T-helper 17 cell (primary cell): Measurements from ENCODE around the gene TBATA. TPM values are rescaled to one million over a fixed set of nuclear protein-coding genes. Genes with fewer than 3 reads are reported as not detected.

Experiments used
- ATAC-seq: fragments of 150-1000 bp; cut with Tn5 transposase; 2 replicates; pipeline ENCODE4 v1.10.0; 2021; ENCODE audit warnings: mild to moderate bottlenecking, moderate library complexity
- DNase-seq, 3 donors: peaks; one replicate each; pipeline versions ENCODE4 v3.0.0 to v3.0.0-alpha.2; 2020 to 2021
- H3K9me3 ChIP-seq: one replicate; pipeline ENCODE4 v1.7.0; 2013; ENCODE audit warnings: low read length, mild to moderate bottlenecking; ENCODE audit not compliant: control insufficient read depth, poor library complexity, severe bottlenecking
- H3K27ac Mint-ChIP-seq: one replicate; pipeline ENCODE4 v1.8.0; 2022; ENCODE audit warnings: mild to moderate bottlenecking, moderate library complexity, mixed read lengths
- H3K27me3 Mint-ChIP-seq: one replicate; pipeline ENCODE4 v1.8.0; 2022; ENCODE audit warnings: mixed read lengths
- H3K36me3 Mint-ChIP-seq: one replicate; pipeline ENCODE4 v1.8.0; 2022; ENCODE audit warnings: low read depth, mixed read lengths
- H3K4me1 Mint-ChIP-seq: one replicate; pipeline ENCODE4 v1.8.0; 2022; ENCODE audit warnings: mild to moderate bottlenecking, mixed read lengths
- H3K4me3 Mint-ChIP-seq: one replicate; pipeline ENCODE4 v1.8.0; 2022; ENCODE audit warnings: mild to moderate bottlenecking, moderate library complexity, mixed read lengths
- total RNA-seq, 4 donors: library from RNA in 2 of 4; stranded (reverse) in 2 of 4; gene quantifications; one replicate each; pipeline ENCODE4 v1.2.3 and lab custom pipeline; 2022 to 2026

Gene TBATA
- total RNA-seq, 2 donors from 2014 or later: not detected

DNA sequence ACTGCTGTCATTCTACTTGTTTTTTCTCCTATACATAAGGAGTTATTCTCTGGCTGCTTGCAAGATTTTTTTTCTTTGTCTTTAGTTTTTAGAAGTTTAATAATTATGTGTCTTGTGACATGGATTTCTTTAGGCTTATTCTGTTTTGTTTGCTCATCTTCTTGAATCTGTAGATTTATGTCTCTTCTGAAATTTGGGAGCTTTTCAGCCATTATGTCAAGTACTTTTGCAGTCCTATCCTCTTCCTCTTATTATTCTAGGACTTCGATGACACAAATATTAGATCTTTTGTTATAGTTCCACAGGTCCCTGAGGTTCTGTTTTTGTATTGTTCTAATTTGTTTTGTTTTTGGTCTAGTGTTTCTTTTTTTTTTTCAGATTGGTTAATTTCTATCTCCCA lies 16.7 kb upstream of the TBATA start:
- H3K4me3 Mint-ChIP-seq: no peak overlapping the region
- peaks cover 2% of the 10 kb centered on the region for H3K36me3 Mint-ChIP-seq
- peaks cover 80% of the 10 kb centered on the region for H3K27me3 Mint-ChIP-seq
- DNase-seq (no peak), ATAC-seq (no peak)
- H3K27ac Mint-ChIP-seq: no peak overlapping the region
- H3K4me1 Mint-ChIP-seq: no peaks in the 10 kb centered on the region
- H3K9me3 ChIP-seq: no peaks in the 10 kb centered on the region

DNA sequence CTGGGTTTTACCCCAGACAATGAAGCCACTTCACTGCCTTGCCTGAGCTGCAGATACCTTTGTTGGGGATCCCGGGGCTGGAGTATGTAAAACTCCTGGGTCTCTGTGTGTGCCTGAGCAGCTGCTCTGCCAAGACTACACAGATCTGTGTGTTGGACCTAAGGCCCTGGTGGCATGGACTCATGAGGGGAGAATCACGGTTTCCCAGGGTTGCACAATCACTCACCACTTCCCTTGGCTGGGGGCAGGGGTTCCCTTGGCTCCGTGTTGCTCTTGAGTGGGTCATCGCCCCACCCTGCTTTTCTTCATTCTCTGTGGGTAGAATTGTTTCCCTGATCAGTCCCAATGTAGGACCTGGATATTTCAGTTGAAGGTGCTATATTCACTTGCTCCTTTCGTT lies 13.9 kb upstream of the TBATA start:
- Mint-ChIP-seq H3K4me1 (no peaks in the 10 kb centered on the region), H3K27ac (no peak overlapping the region), H3K27me3 (peaks cover 64% of the 10 kb centered on the region), H3K4me3 (no peak overlapping the region), H3K36me3 (peaks cover 2% of the 10 kb centered on the region)
- no peaks in the 10 kb centered on the region for H3K9me3 ChIP-seq
- DNase-seq (no peak), ATAC-seq (no peak)

DNA sequence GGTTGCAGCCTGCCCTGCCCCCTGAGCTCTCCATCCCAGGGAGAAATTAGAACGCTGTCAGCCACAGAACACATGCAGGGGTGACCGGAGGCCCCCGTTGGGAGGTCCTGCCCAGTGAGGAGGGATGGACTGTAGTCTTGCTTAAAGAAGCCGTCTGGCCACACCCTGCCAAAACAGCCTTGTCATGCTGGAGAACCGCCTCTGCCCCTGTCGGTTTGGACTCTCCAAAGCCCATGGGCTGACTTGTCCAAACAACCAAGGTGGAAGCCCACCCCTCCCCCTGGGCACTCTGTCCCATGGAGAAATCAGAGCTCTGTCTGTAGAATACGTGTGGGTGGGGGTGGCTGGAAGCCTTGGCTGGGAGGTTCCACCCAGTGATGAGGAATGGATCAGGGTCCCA lies 12.7 kb upstream of the TBATA start:
- ATAC-seq: no peak
- no peaks in the 10 kb centered on the region for H3K4me1 Mint-ChIP-seq

DNA sequence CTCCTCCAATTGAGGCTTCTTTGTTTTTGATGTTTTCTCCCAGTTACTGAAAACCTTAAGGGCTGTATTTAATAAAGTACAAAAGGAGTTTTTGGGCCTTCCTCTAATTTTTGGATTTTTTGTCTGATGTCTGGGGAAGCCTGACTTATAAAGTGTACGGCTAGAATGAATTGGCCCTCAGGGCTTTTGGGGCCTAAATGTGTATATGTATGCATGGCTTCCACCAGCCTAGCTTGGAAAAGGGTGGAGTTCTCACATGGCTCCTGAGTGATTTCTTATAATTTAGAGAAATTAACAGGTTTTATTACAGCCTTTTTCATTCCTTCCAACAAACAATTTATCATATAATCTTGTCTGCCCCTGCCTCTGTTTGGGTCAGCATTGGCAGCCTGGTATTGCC lies 10.4 kb upstream of the TBATA start:
- Mint-ChIP-seq H3K27me3 (peaks cover 58% of the 10 kb centered on the region), H3K27ac (no peak overlapping the region), H3K4me3 (no peak overlapping the region), H3K36me3 (peaks cover 2% of the 10 kb centered on the region), H3K4me1 (no peaks in the 10 kb centered on the region)
- no peaks in the 10 kb centered on the region for H3K9me3 ChIP-seq
- DNase-seq (no peak), ATAC-seq (no peak)

More for the DNA sequence above, 12.7 kb upstream of the TBATA start:
- DNase-seq: no peak
- H3K9me3 ChIP-seq: no peaks in the 10 kb centered on the region
- Mint-ChIP-seq H3K27ac (no peak overlapping the region), H3K27me3 (peaks cover 54% of the 10 kb centered on the region), H3K4me3 (no peak overlapping the region), H3K36me3 (peaks cover 2% of the 10 kb centered on the region)

DNA sequence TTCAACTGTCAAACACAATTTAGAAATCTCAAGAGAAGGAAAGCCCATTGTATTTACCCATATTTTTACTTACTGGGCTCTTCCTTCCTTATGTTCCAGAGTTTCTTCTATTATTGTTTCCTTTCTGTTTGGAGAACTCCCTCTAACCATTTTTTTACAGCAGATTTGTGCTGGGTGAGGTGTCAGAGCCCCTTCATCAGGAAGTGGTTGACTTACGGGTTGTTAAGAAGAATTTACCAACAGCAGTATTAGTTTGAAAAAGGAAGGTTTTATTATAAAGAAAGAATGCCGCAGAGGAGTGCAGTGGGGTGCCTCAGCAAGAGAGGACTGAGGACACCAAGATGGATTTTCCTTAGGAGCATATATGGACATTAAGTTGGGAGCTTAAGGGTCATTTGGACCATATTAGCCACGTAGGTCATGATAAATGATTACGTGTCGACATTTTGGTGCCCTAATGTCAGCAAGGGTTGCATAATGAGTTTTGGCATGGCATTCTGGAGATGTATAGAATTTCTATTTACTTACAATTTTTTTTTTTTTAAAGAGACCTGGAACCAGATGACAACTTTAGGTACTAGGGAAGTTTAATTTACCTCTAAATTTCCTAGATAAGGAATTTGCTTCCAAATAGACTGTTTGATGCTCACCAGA lies 6.3 kb upstream of the TBATA start:
- H3K36me3 Mint-ChIP-seq: no peaks in the 10 kb centered on the region
- peaks cover 38% of the 10 kb centered on the region for H3K27me3 Mint-ChIP-seq
- H3K4me1 Mint-ChIP-seq: peaks cover 4% of the 10 kb centered on the region
- no peak overlapping the region for H3K27ac Mint-ChIP-seq
- DNase-seq: no peak
- no peaks in the 10 kb centered on the region for H3K9me3 ChIP-seq
- ATAC-seq: no peak
- no peak overlapping the region for H3K4me3 Mint-ChIP-seq

DNA sequence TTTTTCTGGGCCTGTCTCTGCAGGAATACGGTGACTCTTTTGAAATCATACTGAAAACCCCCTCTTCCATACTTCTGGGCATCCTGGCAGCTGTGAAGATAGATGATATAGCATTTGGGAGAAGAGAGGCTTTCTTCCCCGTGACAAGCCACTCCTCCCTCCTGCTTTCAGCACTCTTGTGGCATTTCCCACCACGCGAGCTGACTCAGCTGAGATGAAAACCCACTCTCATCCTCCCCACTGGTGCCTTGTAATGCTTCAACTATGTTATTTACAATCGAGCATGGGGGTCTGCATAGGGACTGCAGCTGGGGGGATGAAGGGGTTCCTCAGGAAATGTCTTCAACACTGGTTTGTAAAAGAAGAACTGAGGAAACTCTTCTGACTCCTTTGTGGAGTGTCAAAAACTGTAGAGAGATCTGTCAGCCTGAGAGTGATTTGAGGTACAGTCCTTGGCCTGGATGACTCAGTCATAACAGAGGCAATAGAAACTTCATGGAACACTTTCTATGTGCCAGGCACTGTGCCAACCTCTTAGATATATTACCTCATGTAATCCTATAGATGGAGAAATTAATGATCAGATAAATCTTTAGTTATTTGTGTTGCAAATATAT lies 1.7 kb upstream of the TBATA start:
- no peak for ATAC-seq
- Mint-ChIP-seq H3K27ac (no peak overlapping the region), H3K36me3 (no peaks in the 10 kb centered on the region), H3K4me3 (no peak overlapping the region), H3K4me1 (peaks cover 11% of the 10 kb centered on the region), H3K27me3 (peaks cover 29% of the 10 kb centered on the region)
- H3K9me3 ChIP-seq: no peaks in the 10 kb centered on the region
- no peak for DNase-seq

DNA sequence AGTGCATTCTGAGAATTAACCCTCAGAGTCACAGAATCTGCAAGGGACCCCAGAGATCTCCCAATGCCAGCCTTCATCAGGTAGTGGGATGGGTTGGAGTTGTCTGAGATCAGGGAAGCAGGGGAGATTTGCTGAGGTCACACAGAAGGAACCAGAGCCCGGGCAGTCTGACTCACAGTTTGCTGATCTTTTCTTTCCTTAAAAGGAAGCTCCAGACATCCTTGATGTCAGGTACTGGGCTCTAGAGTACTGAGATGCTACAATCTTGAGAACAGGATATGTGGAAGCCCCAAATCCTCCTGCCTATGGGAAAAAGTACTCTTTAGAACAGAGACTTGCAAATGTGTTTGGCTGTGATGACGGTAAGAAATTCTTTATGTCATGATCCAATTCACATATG lies 706 bp downstream of the TBATA start:
- H3K36me3 Mint-ChIP-seq: peaks cover 2% of the 10 kb centered on the region
- no peak overlapping the region for H3K27ac Mint-ChIP-seq
- ATAC-seq: no peak
- H3K9me3 ChIP-seq: no peaks in the 10 kb centered on the region
- peaks cover 31% of the 10 kb centered on the region for H3K27me3 Mint-ChIP-seq
- peaks cover 12% of the 10 kb centered on the region for H3K4me1 Mint-ChIP-seq
- DNase-seq: no peak
- no peak overlapping the region for H3K4me3 Mint-ChIP-seq

DNA sequence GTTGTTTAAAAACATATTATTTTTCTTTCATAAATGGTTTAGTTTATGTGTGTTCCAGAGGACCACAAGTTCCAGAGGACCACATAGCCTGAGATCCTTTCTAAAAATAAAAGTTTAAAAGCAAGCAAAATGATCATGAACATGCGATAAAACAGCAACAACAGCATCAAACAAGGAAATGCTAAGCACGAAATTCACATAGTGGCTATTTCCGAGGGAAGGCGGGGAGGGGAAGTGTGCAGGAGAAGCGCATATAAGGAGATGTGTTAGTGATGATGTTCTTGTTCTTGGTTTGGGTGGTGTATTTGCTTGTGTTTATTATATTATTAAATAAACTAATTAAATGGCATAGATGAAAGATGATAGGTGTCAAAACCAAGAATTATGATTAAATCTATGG lies 1.2 kb downstream of the TBATA start:
- ATAC-seq (no peak), DNase-seq (no peak)
- Mint-ChIP-seq H3K27ac (no peak overlapping the region), H3K27me3 (peaks cover 31% of the 10 kb centered on the region), H3K4me1 (peaks cover 12% of the 10 kb centered on the region), H3K4me3 (no peak overlapping the region), H3K36me3 (peaks cover 2% of the 10 kb centered on the region)
- H3K9me3 ChIP-seq: no peaks in the 10 kb centered on the region

- H3K4me3 Mint-ChIP-seq: peak overlapping the region; percentile 7
- H3K27ac Mint-ChIP-seq: no peak overlapping the region
- peaks cover 31% of the 10 kb centered on the region for H3K27me3 Mint-ChIP-seq
- ATAC-seq: no peak
- H3K36me3 Mint-ChIP-seq: peaks cover 2% of the 10 kb centered on the region
- H3K9me3 ChIP-seq: no peaks in the 10 kb centered on the region
- DNase-seq: no peak
- peaks cover 12% of the 10 kb centered on the region for H3K4me1 Mint-ChIP-seq
Measured at GRCh38 chr10:70782746-70783680, 2.2 kb downstream of the TBATA start.

GRCh38 chr10:70782086-70782745 lies 3.0 kb downstream of the TBATA start:
- H3K9me3 ChIP-seq: no peaks in the 10 kb centered on the region
- ATAC-seq (no peak), DNase-seq (no peak)
- Mint-ChIP-seq H3K27ac (no peak overlapping the region), H3K27me3 (peaks cover 31% of the 10 kb centered on the region), H3K4me1 (peaks cover 12% of the 10 kb centered on the region), H3K4me3 (no peak overlapping the region), H3K36me3 (peaks cover 2% of the 10 kb centered on the region)

DNA sequence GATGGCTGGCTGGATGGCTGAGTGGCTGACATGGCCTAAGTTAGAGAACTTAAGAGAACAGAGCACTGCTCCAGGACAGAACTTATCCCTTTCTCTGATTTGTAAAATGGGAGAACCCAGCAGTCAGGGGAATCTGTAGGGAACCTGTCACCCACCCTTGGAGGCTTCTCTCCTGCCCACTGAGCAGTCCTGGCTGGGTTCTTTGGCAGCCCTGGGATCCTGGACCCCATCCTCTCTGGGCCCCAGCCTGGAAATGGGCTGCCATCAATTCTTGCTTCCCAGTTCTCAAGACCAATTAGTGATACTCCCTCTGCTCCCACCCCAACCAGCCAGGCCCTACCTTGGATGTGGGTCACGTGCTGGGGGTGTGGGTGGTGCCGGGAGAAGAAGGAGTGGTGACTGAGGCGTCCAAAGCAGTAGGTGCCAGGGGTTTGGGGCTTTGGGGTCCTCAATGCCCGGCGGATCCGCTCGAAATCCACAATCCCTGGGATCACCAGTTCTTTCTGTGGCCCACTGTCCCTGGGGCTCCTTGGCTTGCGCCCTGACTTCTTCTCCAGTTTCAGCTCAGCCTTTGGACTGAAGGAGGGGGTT lies 3.6 kb downstream of the TBATA start:
- H3K4me3 Mint-ChIP-seq: no peak overlapping the region
- DNase-seq (no peak), ATAC-seq (no peak)
- peaks cover 2% of the 10 kb centered on the region for H3K36me3 Mint-ChIP-seq
- no peak overlapping the region for H3K27ac Mint-ChIP-seq
- H3K27me3 Mint-ChIP-seq: peaks cover 25% of the 10 kb centered on the region
- H3K4me1 Mint-ChIP-seq: peaks cover 10% of the 10 kb centered on the region
- H3K9me3 ChIP-seq: no peaks in the 10 kb centered on the region

- no peak overlapping the region for H3K4me3 Mint-ChIP-seq
- peaks cover 2% of the 10 kb centered on the region for H3K36me3 Mint-ChIP-seq
- H3K9me3 ChIP-seq: no peaks in the 10 kb centered on the region
- no peak overlapping the region for H3K27ac Mint-ChIP-seq
- peaks cover 10% of the 10 kb centered on the region for H3K4me1 Mint-ChIP-seq
- ATAC-seq: no peak
- peaks cover 25% of the 10 kb centered on the region for H3K27me3 Mint-ChIP-seq
- DNase-seq: no peak
Measured at GRCh38 chr10:70780772-70781171, 4.4 kb downstream of the TBATA start.

- H3K9me3 ChIP-seq: no peaks in the 10 kb centered on the region
- ATAC-seq (no peak), DNase-seq (no peak)
- H3K4me3 Mint-ChIP-seq: no peak overlapping the region
- no peak overlapping the region for H3K27ac Mint-ChIP-seq
- peaks cover 25% of the 10 kb centered on the region for H3K27me3 Mint-ChIP-seq
- H3K36me3 Mint-ChIP-seq: peaks cover 2% of the 10 kb centered on the region
- peaks cover 10% of the 10 kb centered on the region for H3K4me1 Mint-ChIP-seq
Measured at GRCh38 chr10:70780370-70780760, 4.8 kb downstream of the TBATA start.
